Right lobe of liver (tissue), 4 donors: Measurements from ENCODE around the gene ALG1.
"Not testable (repeated sequence)": the region's sequence is repeated elsewhere in the genome, so short reads cannot be mapped to it uniquely, and the experiment has no call there.

Experiments used
- CTCF ChIP-seq, 4 donors: fragments of 200-600 bp in 3 of 4; fragments of 450-650 bp in 1 of 4; IDR thresholded peaks; one replicate each; pipeline versions ENCODE4 v1.5.1 to v1.8.0; 2016 to 2022; ENCODE audit warnings: antibody characterized with exemption in 4 of 4, mild to moderate bottlenecking in 2 of 4
- POLR2A ChIP-seq: fragments of 450-650 bp; IDR thresholded peaks from one replicate; pipeline ENCODE4 v1.6.1; 2017; ENCODE audit warnings: antibody characterized with exemption, mild to moderate bottlenecking
- donor health status: DM: no; HTN: no; CAD: no.
- donor health status: DM: no; HTN: no; CAD: no.
- donor health status: DM: no; HTN: yes; CAD: no.

- not testable (repeated sequence) for TF ChIP-seq CTCF (IDR thresholded peaks at IDR 0.05); POLR2A
Observed at GRCh38 chr16:5089911-5090555, 18.4 kb downstream of the ALG1 start.
